Regular cardiac myocyte (primary cell): ENCODE data around the gene ANGPTL1. TPM values are rescaled to one million over a fixed set of nuclear protein-coding genes. Genes with fewer than 3 reads are reported as not detected.

Experiments
- total RNA-seq: library from RNA; depleted of rRNA; stranded (reverse); fragments of >200 nt; gene quantifications from 2 replicates; pipeline ENCODE4 v1.2.3, GENCODE V29; 2014

ANGPTL1 gene, protein sequence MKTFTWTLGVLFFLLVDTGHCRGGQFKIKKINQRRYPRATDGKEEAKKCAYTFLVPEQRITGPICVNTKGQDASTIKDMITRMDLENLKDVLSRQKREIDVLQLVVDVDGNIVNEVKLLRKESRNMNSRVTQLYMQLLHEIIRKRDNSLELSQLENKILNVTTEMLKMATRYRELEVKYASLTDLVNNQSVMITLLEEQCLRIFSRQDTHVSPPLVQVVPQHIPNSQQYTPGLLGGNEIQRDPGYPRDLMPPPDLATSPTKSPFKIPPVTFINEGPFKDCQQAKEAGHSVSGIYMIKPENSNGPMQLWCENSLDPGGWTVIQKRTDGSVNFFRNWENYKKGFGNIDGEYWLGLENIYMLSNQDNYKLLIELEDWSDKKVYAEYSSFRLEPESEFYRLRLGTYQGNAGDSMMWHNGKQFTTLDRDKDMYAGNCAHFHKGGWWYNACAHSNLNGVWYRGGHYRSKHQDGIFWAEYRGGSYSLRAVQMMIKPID
- total RNA-seq: 4.6 and 23.1 TPM in 2 replicates

GRCh38 chr1:178870944-178871343 lies at the start of gene ANGPTL1:
ANGPTL1 (minus strand) TSS chr1:178871077; CDS start chr1:178865776, 5,301 bp downstream.

Other genes with a start within 250 kb of the ANGPTL1 start
- gene RALGPS2, start 145.8 kb downstream of the ANGPTL1 start, total RNA-seq: 26.5 and 39.5 TPM in 2 replicates
- 53.8 and 57.9 TPM in 2 replicates for gene FAM20B, start 154.8 kb upstream of the ANGPTL1 start, total RNA-seq
- gene TOR3A, start 211.0 kb upstream of the ANGPTL1 start, total RNA-seq: 28.2 and 50.2 TPM in 2 replicates